ENCODE data around the gene LMCD1. TPM values are rescaled to one million over a fixed set of nuclear protein-coding genes. Genes with fewer than 3 reads are reported as not detected.

Gene LMCD1
- polyA plus RNA-seq, 5 donors: 66.9 to 81.8 (median 78.7) TPM

- DNase-seq: no peak
These were observed 2.4 kb downstream of the LMCD1 start for GRCh38 chr3:8503871-8504610.

- DNase-seq: no peak
These were observed 3.0 kb downstream of the LMCD1 start for GRCh38 chr3:8504611-8504973.

GRCh38 chr3:8505621-8506020 lies 4.0 kb downstream of the LMCD1 start:
- no peak for DNase-seq

DNA sequence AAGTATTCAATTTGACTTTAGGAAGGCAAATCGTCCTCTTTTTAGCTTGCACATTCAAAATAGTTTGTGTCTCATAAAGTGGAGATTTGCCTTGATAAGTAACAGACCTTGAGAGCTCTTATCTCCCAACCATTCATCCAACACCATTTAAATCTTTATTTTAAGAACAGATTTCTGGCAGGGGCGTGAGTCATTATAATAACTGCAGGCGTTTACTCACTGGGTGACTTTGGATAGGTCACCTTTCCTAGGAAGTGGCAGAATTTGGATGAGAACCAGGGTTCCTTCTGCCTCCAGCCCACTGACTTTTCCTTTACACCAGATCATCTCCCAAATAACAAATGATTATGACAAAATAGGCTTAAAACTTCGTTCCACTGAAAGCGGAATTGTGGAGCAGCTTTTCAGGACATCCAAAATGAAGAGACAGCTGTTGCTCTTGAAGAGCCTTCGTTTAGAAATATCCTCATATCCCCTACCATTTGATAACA lies 5.0 kb downstream of the LMCD1 start:
- no peak for DNase-seq

DNA sequence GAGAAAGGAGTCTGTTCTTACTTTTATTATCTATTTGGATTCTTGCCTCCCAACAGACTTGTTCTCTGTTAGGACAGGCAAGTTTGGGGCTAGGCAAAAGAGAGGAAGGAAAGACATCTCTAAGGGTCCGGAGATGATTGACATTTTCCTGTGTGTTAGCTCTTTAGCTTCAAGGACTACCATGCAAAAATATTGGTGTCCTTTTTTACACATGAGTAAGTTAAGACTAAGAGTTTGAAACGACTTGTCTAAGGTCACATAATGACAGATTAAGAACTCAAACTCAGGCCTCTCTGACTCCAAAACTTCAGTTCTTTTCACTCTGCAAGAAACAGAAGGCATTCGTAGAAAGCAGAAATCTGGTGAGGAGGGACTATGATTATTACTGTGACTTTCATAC lies 5.9 kb downstream of the LMCD1 start:
- DNase-seq: no peak

DNA sequence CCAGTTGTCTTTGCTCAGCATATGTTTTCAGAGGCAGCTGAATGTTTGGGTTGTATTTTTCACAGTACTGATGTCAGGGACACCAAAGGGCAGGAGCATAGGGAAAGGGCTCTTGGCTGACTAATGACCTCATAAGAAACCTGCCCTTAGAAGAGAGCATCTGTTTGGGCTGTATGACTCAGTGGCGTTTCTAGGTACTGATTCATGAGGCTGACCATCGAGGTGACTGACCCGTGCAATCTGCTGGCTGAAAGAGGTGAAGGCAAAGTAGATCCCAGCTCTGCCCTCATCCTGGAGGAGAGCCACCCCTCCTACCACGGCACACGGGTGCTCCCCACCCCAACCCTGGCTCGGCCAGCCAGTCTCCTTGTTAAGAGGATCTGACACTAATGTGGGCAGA lies 8.3 kb downstream of the LMCD1 start:
- no peak for DNase-seq

DNA sequence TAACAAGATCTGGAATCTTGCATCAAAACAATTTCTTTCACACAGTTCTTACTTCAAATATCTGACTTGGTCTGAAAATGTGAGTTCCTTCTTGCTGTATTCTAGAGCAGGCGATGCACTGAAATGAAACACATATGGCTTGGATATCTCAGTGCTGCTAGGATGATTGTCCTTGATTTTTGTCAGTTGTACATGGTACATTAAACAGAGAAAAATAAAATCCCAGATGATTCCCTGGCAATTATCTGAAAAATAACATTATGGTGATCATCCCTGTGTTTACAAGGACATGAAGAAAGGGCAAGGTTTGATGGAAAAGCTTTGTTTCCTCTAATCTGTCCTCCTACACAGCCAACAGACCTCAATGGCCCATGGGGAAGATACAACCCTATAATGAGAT lies 10.6 kb downstream of the LMCD1 start:
- DNase-seq: no peak

- DNase-seq: no peak
These were observed 14.5 kb downstream of the LMCD1 start for GRCh38 chr3:8516047-8516661.

- no peak for DNase-seq
These were observed 15.2 kb downstream of the LMCD1 start for GRCh38 chr3:8516783-8517182.

DNA sequence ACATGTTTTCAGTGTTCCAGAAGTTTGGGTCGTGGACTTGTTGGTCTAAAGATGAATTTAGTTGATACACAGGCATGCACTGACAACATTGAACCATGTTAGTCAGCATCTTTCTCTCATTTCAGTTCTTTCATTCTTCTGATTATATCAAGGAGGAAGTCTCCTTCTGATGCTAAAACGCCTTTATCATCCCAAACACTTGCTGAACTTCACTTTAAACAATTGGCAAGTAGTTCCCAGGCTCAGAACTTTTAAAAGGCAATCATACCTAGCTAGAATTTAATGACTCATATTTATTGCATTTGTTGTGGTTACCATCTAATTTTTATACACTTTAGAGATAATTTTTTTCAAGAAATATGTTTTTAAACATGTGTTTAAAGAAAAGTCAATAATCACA lies 15.9 kb downstream of the LMCD1 start:
- no peak for DNase-seq

DNA sequence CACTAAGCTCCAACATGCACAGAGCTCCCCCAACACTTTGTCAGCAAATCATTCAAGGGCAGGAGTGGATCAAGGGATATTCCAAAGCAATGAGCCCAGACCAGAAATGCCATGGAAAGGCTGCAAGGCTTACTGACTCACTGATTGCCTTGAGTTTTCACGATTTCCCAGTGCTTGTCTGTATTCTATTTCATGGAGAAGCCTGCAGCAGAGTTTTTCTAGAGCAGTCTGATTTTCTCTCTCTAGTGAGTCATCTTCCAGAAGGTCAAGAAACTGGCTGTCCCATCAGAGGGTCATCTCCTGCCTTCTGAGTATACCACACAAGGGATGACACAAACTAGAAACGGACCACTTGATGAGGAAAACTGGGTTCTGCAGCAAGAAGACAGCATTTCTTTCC lies 16.5 kb downstream of the LMCD1 start:
- DNase-seq: no peak

GRCh38 chr3:8519156-8519555 lies 17.5 kb downstream of the LMCD1 start:
- no peak for DNase-seq

GRCh38 chr3:8519774-8520448 lies 18.3 kb downstream of the LMCD1 start:
- DNase-seq: no peak

- DNase-seq: no peak
These were observed 19.3 kb downstream of the LMCD1 start for GRCh38 chr3:8520816-8521403.

DNA sequence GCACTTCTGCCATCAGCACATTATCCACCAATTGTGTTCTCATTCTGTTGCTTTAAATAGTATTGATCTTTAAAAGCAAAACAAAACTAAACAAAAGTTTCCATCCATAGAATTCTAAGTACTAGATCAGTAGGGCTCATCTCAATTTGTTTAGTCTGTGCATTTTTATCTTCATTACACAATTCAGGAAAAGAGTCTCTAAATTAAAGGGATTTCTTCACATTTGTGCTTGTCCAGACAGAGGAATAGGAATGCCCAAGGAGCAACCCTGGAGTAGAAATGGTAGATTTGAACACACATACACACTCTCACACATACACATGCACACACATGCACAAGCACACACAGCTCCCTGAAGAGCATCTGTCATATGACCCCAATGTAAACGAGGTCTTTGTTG lies 21.4 kb downstream of the LMCD1 start:
- DNase-seq: no peak

DNA sequence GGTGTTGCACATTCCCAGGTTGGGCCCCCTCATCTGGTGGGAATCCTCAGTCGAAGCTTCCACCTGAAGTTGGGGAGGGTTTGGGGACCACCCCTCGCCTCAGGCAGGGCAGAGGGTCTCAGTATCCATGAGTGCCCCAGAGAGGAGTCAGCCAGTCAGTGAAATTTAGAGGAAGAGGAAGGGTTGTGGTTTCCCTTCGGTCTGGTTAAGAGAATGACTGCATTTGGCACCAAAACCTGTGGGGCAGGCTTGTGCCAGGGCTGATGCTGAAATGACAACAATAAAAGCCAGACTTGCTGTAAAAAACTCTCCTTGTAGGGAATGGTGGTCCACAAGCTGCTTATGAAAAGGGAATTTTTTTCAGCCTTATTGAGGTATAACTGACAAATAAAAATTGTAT lies 22.6 kb downstream of the LMCD1 start:
- DNase-seq: no peak

DNA sequence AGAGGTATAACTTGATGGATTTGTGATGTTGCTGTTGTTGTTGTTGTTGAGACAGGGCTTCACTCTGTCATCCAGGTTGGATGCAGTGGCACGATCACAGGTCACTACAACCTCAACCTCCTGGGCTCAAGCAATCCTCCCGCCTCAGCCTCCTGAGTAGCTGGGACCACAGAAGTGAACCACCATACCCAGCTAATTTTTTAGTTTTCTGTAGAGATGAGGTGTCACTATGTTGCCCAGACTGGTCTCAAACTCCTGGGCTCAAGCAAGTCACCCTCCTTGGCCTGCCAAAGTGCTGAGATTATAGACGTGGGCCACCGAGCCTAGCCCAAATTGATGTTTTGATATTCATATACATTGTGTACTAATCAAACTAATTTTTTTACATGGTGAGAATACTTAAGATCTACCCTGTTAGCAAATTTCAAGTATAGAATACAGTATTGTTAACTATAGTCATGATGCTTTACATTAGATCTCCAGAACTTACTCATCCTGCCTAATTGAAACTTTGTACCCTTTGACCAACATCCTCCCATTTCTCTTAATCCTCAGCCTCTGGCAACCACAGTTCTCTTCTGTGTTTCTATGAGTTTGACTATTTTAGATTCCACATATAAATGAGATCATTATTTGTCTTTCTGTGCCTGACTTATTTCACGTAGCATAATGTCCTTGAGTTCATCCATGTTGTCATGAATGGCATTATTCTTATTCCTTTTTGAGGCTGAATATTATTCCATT lies 23.2 kb downstream of the LMCD1 start:
- DNase-seq: no peak

DNA sequence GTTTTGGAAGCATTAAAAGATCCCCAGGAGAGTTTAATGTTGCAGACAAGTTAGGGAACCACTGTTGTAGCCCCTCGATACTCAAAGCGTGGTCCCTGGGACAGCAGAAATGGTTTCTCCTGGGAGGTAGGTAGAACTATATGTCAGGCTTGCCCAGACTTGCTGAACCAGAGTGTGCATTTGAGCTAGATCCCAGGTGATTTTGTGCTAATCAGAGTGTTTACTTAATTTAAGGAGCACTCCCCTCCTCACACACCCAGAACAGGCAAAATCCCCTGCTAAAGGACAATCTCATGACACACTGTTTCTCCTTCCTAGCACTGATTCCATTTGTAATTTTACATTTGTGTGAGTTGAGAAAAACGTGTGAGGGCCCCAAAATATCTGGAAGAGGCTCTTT lies 24.3 kb downstream of the LMCD1 start:
- DNase-seq: no peak

- DNase-seq: peak; percentile 74 to 76
These were observed 27.6 kb downstream of the LMCD1 start for GRCh38 chr3:8529181-8529637.

GRCh38 chr3:8529738-8530525 lies 28.3 kb downstream of the LMCD1 start:
- no peak for DNase-seq

GRCh38 chr3:8530581-8530980 lies 29.0 kb downstream of the LMCD1 start:
- DNase-seq: no peak

Measured in right lung (tissue), 5 donors.